Measurements from ENCODE around the gene NAA35.
"Not testable (repeated sequence)": the region's sequence is repeated elsewhere in the genome, so short reads cannot be mapped to it uniquely, and the experiment has no call there.

NAA35 gene

DNA sequence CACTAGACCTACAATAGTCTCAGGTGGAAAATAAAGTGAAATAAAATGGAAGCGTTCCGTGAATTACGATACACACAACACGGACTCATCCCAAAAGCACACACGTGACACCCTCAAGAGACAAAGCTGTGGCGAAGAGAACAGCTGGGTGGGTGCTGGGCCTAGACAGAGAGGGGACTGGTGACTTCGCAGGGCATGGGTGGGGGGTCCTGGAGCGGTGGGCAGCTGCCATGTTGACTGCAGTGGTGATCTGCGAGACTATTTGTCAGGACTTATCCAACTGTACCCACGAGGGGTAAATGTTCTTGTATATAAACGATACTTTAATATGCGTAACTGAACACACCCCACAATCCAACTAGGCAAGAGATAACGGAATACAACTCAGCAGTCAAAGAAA lies 106.4 kb downstream of the NAA35 start:
- DNase-seq, result no peak
- in situ Hi-C loops (cut with HindIII; ENCODE audit: low pct_ligation_motif_present, low pct_unique_long_range_greater_than_20kb, low sequenced_read_pairs), result no loop called here

DNA sequence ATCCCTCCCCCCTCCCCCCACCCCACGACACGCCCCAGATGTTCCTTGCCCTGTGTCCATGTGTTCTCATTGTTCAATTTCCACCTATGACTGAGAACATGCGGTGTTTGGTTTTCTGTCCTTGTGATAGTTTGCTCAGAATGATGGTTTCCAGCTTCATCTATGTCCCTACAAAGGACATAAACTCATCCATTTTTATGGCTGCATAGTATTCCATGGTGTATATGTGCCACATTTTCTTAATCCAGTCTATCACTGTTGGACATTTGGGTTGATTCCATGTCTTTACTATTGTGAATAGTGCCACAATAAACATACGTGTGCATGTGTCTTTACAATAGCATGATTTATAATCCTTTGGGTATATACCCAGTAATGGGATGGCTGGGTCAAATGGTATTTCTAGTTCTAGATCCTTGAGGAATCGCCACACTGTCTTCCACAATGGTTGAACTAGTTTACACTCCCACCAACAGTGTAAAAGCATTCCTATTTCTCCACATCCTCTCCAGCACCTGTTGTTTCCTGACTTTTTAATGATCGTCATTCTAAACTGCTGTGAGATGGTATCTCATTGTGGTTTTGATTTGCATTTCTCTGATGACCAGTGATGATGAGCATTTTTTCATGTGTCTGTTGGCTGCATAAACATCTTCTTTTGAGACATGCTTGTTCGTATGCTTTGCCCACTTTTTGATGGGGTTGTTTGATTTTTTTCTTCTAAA lies 107.2 kb downstream of the NAA35 start:
- DNase-seq; in situ Hi-C loops (cut with HindIII; ENCODE audit: low pct_ligation_motif_present, low pct_unique_long_range_greater_than_20kb, low sequenced_read_pairs): not testable (repeated sequence)

DNA sequence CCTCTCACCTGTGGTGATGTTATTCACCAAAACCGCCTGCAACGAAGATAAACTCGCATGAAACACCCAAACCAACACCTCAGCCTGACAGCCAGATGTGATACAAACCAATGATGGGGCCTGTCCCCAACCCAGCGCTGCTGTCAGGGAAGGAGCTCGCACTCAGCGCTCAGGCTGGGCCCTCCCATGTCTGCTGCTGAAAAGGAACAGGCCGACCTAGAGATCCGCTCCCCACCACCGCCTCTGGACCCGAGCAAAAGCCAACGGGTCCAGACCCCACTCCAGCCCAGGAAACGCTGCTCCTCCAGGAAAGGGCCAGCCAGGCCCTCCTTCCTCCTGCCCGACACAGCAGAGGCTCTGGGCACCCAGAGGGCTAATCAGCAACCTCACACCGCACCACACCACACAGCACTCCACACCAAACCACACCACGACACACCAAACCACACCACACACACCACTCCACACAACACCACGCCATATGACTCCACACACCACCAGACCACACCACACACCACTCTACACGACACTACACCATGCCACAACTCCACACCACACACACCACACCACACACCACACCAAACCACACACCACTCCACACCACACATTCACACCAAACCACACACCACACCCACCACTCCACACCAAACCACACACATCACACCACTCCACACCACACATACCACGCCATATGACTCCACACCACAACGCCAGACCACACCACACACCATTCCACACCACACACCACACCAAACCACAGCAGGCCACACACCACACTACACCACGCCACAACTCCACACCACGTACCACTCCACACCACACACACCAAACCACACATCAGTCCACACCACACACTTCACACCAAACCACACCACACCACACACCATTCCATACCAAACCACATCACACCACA lies 111.9 kb downstream of the NAA35 start:
- no peak for DNase-seq
- in situ Hi-C loops (cut with HindIII; ENCODE audit: low pct_ligation_motif_present, low pct_unique_long_range_greater_than_20kb, low sequenced_read_pairs), result no loop called here

DNA sequence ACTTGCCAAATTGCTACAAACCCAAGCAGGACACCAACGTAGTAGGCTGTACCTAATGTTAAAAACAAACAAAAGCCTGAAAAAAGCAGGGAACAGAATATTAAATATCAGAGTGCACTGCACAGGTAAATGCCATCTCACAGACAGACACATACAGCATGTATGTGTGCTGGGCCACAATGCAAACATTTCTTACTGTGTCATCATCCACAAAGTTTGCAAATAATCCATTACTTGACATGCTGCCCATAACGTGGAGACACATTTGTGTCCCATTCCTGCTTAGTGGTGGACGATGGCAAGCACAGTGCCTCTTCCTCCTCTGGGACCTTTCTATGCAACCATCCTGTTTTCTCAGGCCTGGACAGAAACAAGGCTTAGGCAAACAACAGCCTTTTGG lies 113.7 kb downstream of the NAA35 start:
- in situ Hi-C loops (cut with HindIII; ENCODE audit: low pct_ligation_motif_present, low pct_unique_long_range_greater_than_20kb, low sequenced_read_pairs), result no loop called here
- no peak for DNase-seq

DNA sequence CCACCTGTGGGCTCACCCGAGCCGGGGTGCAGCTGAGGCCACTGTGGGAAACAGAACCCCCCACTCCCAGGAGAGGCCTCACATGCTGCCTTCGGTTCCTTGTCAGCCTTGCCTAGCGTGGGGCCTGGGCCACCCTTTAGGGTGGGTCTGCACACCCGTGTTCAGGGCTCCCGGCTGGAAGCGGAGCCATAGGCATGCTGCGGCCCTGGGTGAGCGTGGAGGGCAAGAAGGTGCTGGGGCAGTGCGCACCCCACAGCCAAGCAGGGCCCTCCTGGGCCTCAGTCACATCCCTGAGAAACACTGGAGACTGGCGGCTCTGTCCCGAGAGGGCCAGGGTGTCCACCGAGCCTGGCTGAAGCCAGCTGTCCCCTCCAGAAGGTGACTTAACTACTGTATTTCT lies 116.5 kb downstream of the NAA35 start:
- in situ Hi-C loops (cut with HindIII; ENCODE audit: low pct_ligation_motif_present, low pct_unique_long_range_greater_than_20kb, low sequenced_read_pairs), result no loop called here
- no peak for DNase-seq

DNA sequence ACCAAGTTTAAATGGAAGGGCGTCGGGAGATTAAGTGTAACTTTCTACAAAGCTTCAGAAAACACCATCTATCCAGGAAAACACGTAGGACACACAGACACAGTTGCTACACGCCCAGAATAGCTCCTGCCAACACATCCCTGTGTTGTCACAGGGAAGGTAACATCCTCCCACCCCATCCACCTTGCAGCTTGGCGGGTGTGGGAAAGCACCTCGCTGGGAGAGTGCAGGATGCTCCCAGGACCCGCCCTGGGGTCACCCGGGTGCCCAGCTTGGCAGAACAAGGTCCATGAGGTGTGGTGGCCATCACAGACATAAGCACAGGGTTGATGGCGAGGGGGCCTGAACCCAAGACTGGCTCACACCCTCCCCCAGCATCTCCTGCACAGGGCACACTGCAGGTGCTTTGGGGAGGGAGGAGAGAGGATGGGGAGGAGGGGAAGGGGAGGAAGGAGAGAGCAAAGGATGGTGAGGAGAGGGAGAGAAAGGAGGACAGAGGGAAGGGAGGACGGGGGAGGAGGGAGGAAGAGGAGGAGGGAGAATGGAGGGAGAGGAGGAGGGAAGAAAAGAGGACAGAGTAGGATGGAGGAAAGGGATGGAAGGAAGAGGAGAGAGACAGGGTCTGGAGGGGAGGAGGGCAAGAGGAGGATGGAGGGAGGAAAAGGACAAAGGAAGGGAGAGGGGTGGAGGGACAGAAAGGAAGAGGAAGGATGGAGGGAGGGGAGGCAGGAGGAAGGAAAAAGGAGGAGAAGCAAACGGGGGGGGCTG lies 121.2 kb downstream of the NAA35 start:
- in situ Hi-C loops (cut with HindIII; ENCODE audit: low pct_ligation_motif_present, low pct_unique_long_range_greater_than_20kb, low sequenced_read_pairs), result no loop called here
- DNase-seq, result no peak

DNA sequence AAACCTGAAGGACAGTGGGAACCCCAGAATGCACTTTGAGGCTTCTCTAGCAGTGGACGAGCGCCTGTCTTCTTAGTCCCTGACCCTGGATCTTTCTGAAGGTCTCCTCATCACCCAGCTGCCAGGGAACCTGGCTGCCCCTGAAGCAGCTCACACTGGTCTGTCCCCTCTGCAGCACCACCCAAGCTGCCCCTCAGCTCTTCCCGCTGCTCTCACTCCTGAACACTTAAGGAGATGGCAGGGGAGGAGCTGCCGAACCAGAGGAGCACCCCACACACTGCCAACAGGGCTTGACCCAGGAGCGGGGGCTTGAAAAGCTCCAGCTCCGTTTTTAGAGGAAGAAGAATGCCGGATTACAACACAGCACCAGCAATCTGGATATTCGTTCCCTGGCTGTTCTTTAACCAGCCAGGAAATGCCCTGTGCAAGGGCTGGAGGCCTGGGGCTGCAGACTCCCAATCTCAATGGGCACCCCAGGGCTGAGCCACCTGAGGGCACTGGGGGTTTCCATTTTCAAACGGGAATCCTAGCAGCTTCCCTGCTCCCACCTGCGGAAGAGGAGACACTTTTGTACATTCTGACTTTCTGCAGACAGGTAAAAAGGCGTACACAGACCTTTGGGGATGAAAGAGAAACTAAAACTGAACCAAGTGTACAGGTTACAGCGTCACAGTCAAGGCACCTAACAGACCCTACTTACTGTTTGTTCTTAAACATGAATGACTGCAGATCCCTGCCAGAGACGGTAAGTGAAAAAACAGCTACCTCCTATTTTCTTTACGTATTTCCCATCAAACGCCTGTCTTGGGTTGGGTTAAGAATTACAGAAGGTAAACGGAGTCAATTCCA lies 122.1 kb downstream of the NAA35 start:
- DNase-seq, result no peak
- in situ Hi-C loops (cut with HindIII; ENCODE audit: low pct_ligation_motif_present, low pct_unique_long_range_greater_than_20kb, low sequenced_read_pairs), result no loop called here

DNA sequence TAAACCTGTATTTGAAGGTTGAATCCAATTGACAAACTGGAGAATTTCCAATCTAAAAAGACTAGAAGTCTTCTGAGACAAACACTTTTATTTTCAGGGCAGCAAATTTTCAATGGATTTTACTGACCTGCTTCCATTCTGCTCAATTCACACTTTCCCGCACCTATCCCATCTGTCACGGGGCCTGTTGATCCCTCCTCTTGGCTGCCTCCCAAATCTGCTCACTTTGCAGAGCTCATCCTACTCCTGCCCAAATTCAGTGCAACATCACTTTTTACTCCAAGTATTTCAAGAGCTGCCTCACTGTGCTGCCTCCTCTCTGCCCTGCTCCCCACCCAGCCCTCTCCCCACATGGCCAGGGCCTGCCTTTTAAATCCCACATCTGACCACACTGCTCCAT lies 123.3 kb downstream of the NAA35 start:
- DNase-seq, result no peak
- in situ Hi-C loops (cut with HindIII; ENCODE audit: low pct_ligation_motif_present, low pct_unique_long_range_greater_than_20kb, low sequenced_read_pairs), result no loop called here

DNA sequence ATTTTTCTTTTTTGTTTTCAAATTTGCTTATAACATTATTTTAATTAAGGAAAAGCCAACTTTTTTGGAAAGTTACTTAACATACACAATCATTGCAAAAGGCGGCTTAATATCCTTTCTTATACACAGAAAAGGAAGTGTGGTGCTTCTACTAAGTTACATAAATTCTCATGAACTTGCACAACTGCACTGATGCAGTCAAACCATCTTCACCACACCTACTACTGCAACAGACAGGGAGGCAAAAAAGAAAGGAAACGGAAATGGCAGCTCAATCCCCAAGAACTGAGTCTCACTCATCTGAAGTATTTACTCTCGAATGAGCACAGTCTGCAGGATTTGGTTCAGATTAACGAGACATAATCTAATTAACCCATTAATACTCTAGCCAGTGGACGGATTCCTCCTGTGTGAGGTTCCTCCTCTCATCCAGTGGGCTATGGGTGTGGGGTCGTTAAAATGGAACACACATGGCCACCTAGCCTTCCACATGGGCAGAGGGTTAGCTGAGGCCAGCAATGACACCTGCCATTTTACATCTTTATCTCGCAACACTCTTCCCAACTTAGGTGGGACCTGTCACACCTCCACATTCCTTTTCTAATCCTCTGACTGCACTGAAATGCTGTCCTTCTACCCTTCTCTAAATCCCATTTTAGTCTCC lies 128.4 kb downstream of the NAA35 start:
- no peak for DNase-seq
- in situ Hi-C loops (cut with HindIII; ENCODE audit: low pct_ligation_motif_present, low pct_unique_long_range_greater_than_20kb, low sequenced_read_pairs), result no loop called here
